Activated T-cell treated with anti-CD3 and anti-CD28 coated beads, Interleukin-2, amount 50 U/mL, for 48 hours (primary cell): ENCODE measurements around the gene PYCR2.
"Not testable (repeated sequence)": the region's sequence is repeated elsewhere in the genome, so short reads cannot be mapped to it uniquely, and the experiment has no call there.

Experiments
- DNase-seq, 2 experiments: peaks; one replicate each; pipeline ENCODE4 v3.0.0-alpha.2; 2020

PYCR2 gene

GRCh38 chr1:225941942-225942222, 17.8 kb upstream of the PYCR2 start:
- no peak for DNase-seq

DNA sequence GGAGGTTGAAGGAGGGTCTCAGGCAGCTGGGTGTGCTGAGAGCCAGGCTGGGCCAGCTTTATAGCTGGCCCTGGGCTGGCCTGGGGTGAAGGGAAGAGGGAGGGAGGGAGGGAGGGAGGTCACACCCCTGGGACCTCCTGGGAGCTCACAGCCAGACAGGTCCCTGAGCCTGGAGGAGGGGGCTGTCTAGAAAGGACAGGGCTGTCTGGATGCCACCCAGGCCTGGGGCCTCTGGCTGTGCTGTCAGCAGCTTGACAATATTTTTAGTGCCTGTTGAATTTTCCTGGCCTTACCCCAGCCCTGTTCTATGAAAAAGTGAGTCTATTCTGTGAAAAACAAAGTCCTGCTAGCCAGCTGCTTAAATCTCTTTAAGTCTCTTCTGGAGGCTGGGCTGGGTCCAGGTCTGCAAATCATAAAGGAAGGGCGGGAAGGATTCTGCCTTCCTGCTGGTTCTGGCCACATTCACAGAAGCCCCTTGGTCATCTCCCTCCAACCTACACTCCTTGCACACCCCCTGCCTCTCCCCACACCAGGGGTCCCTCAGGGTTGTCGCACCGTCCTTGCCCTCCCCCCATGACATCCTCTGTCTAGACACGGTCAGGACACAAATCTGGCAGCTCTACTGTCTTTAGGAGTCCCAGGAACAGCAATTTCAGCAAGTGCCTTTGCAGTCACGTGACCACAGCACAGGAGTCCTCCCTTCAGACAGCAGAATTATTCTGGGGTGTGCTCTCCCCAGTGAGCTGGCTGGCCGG, 17.3 kb upstream of the PYCR2 start, which contains the start of gene LEFTY2:
Gene LEFTY2, minus strand, starts transcription at position 34 of the 755 bp plus-strand sequence. CDS start 80 bp downstream, outside the sequence.
- DNase-seq = no peak

- DNase-seq = no peak
Measured at GRCh38 chr1:225940385-225941151, 16.5 kb upstream of the PYCR2 start.

DNA sequence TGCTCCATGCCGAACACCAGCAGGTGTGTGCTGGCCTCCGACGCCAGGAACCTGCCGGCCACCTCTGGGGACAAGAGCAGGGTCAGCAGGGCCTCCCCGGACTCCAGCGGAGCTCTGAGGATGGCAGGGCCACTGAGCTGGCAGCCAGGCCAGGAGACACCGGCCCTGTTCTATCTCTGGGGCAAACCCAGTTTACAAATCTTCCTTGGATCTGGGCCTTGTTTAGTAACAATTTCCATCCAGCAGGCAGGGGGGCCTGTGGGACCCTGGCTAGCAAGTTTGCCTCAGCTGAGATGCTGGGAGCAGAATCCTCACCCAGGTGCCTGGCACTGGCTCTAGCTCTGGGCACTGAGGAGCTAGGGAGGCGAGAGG, 15.9 kb upstream of the PYCR2 start:
- DNase-seq = not testable (repeated sequence)

DNA sequence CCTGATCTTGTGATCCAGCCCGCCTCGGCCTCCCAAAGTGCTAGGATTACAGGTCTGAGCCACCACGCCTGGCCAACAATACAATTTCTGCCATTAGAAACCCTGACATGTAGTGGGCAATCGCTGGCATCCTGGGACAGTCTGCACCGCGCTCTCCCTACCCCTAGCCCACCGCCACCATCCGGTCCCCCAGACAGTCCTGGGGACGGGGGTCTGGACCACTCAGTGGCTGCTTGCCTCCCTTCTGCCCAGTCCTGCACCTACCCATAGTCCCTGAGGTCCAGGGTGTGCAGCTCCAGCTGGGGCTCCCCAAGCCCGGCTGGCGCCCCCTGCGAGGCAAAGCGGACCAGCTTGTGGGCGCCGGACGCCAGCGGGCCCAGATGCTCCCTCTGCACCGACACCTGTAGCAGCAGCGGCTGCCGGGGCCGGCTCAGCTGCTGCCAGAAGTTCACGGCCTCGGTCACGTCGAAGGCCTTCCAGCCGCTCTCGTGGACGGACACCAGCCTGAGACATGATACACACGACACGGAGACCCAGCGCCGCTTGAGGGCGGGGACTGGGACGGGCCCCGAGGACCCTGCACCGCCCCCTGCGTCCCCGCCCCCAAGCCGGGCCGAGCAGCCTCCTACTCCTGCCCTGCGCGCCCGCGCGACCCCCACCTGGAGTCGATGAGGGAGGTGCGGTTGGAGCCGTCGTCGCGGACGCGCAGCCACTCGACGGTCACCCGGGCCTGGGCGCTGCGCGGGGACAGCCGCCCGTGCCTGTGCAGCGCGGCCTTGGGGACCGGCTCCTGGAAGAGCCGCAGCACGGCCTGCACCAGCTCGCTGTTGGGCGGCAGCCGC, 15.3 kb upstream of the PYCR2 start:
- DNase-seq = not testable (repeated sequence)

DNA sequence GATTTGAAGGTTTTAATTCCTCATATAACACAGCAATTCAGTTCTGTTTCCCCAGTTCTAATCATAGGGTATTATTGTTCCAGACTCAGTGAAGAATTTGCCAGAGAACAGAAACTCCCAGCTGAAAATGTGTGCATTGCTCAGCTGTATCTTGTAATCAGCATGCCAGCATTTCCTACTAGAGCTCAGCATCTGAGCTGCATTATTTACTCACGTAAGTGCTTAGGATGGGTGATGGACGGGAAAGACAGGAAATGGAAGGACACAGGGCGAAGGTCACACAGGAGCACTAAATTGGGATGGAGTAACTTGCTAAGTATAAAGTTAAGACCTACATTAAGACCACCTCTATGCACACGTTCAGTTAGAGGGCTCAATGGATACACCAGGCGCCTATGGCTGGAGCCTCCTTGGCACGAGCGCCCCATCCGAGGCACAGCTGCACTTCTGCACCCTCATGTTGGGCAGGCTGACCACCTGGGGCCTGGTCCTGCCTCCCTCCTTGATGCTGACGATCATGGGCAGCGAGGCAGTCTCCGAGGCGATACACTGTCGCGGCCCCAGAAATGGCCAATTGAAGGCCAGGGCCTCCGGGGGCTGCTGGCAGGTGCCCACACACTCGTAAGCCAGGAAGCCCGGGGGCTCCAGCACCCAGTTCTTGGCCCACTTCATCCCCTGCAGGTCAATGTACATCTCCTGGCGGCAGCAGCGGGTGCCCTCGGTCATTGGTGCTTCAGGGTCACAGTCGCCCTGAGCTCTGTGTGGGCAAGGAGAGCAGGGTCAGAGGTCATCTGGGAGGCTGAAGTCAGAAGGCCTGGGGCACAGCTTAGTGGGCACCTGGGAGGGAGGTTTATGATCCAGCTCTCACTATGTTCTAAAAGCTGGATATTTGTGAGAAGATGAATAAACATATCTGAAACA, 13.3 kb upstream of the PYCR2 start:
- no peak for DNase-seq

DNA sequence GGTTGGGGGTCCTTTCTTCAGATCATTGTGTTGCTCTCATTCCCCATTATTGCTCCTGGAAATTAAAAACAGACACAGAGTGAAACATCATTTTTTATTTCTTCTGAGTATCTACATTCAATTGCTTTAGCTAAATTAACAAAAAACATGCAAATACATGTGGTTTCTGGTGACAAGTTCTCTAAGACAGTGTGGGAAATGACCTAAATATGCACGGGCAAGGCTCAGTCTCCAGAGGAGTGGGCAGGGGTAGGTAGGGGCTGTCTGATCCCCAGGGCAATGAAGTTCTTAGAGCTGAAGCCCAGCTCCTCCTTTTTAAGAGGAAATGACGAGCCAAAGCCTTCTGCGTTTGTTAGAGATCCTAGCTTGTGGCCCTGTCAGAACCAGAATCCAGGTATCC, 12.5 kb upstream of the PYCR2 start:
- no peak for DNase-seq

DNA sequence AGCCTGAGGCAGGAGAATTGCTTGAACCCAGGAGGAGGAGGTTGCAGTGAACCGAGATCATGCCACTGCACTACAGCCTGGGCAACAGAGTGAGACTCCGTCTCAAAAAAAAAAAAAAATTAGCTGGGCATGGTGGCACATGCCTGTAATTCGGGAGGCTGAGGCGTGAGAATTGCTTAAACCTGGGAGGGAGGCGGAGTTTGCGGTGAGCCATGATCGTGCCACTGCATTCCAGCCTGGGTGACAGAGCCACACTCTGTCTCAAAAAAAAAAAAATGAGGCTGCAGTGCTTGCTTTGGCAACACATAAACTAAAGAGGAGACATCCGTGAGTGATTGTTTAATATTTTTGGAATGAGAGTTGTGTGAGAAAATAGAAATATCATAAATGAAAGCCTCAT, 12.0 kb upstream of the PYCR2 start:
- not testable (repeated sequence) for DNase-seq

GRCh38 chr1:225934711-225935110, 10.7 kb upstream of the PYCR2 start:
- no peak for DNase-seq

DNA sequence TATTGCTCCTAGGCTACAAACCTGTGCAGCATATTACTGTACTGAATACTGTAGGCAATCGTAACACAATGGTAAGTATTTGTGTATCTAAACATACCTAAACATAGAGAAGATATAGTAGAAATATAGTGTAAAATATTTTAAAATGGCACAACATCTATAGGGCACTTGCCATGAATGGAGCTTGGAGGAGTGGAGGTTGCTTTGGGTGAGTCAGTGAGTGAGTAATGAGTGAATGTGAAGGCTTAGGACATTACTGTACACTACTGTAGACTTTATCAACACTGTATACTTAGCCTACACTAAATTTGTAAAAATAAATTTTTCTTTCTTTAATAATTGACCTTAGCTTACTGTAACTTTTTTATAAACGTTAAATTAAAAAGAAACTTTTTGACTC, 9.0 kb upstream of the PYCR2 start:
- DNase-seq = no peak

GRCh38 chr1:225931270-225932136, 7.5 kb upstream of the PYCR2 start:
- no peak for DNase-seq

GRCh38 chr1:225930566-225930965, 6.5 kb upstream of the PYCR2 start:
- DNase-seq = no peak

GRCh38 chr1:225929462-225929861, 5.4 kb upstream of the PYCR2 start:
- not testable (repeated sequence) for DNase-seq

DNA sequence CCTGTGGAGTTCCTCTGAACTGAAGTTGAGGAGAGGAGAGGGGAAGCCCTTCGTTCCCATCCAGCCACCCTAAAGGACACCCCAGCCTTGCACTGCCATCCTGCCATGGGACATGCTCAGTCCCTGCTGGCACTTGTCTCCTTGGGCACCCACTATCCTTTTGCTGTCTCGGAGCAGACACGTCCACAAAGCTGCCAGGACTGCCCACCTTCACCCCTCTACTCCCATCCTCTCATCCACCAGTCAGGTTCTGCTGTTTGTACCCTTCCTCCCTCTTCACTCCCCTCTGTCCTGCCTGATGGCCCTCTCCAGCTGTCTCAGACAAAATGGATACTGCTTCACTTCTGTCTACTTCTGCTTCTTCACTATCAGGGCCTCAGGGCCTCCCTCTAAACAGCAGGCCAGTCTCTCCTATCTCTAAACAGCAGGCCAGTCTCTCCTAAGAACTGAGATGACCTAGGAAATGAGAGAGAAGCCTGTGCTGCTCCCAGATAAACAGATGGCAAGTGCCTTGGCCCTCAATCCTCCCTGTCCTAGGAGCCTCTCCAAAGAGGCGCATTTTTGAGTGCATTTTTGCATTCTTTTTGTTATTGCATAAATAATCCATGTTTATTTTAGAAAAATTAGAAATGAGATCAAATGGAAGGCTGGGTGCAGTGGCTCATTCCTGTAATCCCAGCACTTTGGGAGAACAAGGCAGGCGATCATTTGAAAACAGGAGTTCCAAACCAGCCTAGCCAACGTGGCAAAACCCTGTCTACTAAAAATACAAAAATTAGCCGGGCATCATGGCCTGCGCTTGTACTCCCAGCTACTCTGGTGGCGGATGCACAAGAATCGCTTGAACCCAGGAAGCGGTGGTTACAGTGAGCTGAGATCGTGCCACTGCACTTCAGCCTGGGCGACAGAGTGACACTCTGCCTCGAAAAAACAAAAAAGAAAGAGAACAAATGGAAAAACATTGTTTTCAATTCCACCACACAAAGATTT, 4.4 kb upstream of the PYCR2 start:
- DNase-seq = no peak

- DNase-seq = no peak
Measured at GRCh38 chr1:225926551-225927113, 2.6 kb upstream of the PYCR2 start.

DNA sequence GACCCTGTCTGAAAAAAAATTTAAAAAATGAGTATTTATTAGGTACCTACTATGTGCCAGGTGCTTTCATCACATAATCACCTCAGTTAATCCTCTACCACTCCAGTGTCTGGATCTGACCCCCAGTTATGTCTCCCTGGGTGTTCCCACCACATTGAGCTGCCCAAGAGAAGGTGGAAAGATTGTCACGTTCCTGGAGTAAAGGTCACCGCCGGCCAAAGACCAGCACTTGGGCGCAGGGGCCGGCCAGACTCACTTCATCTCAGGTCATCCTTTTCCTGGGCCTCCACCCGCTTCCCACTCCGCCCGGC, 714 bp downstream of the PYCR2 start:
- no peak for DNase-seq

DNA sequence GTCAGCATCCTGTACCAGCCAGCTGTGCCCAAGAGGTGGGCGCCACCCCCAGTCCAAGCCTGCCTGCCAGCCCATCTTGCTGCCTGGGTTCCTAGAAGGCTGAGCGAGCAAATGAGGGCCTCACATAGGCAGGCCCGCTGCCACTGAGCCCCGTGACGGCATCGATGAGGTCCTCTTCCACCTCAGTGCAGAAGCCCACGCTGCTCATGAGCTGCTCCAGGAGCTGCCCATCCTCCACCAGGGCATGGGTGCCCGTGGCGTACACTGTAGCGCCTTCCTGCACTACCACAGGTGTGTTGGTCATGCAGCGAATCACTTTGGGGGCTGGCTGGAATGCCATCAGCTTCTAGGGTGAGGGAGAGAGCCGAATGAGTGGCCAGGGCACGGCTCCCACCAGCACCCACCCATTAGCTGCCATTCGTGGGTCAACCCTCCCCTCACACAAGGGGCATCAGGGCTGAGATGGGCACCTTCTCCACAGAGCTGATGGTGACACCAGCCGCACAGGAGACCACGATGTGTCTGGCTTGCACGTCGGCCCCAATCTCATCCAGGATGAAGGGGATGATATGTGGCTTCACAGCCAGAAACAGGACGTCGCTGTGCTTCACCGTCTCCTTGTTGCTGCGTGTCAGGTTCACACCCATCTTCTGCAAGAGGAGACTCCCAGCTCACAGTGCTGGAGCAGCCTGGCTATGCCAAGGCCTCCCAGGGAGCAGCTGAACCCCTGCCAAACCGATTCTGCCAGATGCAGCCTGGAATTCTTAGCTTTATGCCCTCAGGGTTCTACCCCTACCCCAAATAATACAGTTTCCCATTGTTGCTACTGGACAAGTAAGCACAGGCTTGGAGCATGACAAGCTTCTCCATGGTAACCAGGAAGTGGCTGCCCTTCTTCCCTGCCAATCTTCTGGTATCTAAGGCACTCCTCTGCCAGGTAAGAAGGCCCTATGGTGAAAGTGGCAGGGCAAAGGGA, 2.0 kb downstream of the PYCR2 start:
- no peak for DNase-seq

DNA sequence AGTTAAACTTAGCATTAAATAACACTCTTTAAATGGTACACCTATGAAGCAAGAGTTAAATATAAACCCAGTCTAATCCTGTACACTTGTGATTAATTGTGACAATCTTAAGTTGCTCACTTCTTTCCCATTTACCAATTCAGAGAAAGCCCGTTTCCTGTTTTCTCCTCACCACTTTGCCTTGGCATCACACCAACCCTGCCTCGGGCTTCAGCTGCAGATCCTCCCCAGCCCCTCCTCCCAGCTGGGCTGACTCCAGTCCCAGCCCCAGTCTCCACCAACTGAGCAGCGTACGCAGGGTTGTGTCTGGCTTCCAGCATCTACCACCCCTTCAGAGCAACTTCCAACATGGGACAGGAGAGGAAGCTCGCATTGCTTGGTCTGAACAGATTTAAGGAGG, 4.1 kb downstream of the PYCR2 start:
- peak in 1 of 2 experiments; percentile 49 for DNase-seq

GRCh38 chr1:225918280-225918679, 5.8 kb downstream of the PYCR2 start:
- no peak for DNase-seq
